ENCODE data around the gene TSPAN7. TPM values are rescaled to one million over a fixed set of nuclear protein-coding genes. Genes with fewer than 3 reads are reported as not detected.

The TSPAN7 gene
- total and polyA plus RNA-seq, 2 of the 8 experiments (the other 6 are each of a cell fraction or from before 2014, with no cell fraction given): 32.1 to 37.7 TPM

GRCh38 chrX:38561126-38561868, at the start of gene TSPAN7 (continued):
- TF ChIP-seq E2F6 (IDR thresholded peaks at IDR 0.05) (peak; percentile 54; the same call in 1 of the 2 replicates), KDM4A (IDR thresholded peaks at IDR 0.05; ENCODE audit: low read depth, low read length, severe bottlenecking) (peak; percentile 44)

All from H1 (cell line).